GM03348 (cell line): ENCODE measurements around the gene CHEK1.
A peak's percentile ranks its signal among the peaks of the same experiment; 100 is the strongest.

ENCODE experiments used
- DNase-seq: peaks from one replicate; pipeline ENCODE4 v3.0.0; 2012; ENCODE audit warnings: low spot score

CHEK1 gene

GRCh38 chr11:125626288-125626950 is 1.5 kb downstream of the CHEK1 start:
- no peak for DNase-seq

GRCh38 chr11:125627236-125627910 is 2.4 kb downstream of the CHEK1 start:
- DNase-seq: no peak

- no peak for DNase-seq
Observed at GRCh38 chr11:125637840-125638239, 12.9 kb downstream of the CHEK1 start.

GRCh38 chr11:125638315-125638714 is 13.4 kb downstream of the CHEK1 start:
- DNase-seq: no peak

GRCh38 chr11:125645871-125646270 is 20.9 kb downstream of the CHEK1 start:
- no peak for DNase-seq

GRCh38 chr11:125649465-125650166 is 24.7 kb downstream of the CHEK1 start:
- no peak for DNase-seq

GRCh38 chr11:125662689-125663088 is 37.7 kb downstream of the CHEK1 start:
- DNase-seq: no peak

- DNase-seq: no peak
Observed at GRCh38 chr11:125663910-125664309, 38.9 kb downstream of the CHEK1 start.

- no peak for DNase-seq
Observed at GRCh38 chr11:125667151-125667550, 42.2 kb downstream of the CHEK1 start.

- DNase-seq: no peak
Observed at GRCh38 chr11:125670172-125670571, 45.2 kb downstream of the CHEK1 start.

- DNase-seq: no peak
Observed at GRCh38 chr11:125671561-125671960, 46.6 kb downstream of the CHEK1 start.

- no peak for DNase-seq
Observed at GRCh38 chr11:125674210-125674609, 49.2 kb downstream of the CHEK1 start.

- DNase-seq: no peak
Observed at GRCh38 chr11:125675196-125675595, 50.2 kb downstream of the CHEK1 start.

- peak; percentile 32 for DNase-seq
Observed at GRCh38 chr11:125679397-125679796, 54.4 kb downstream of the CHEK1 start.

- no peak for DNase-seq
Observed at GRCh38 chr11:125679837-125680236, 54.9 kb downstream of the CHEK1 start.

GRCh38 chr11:125680747-125681146 is 55.8 kb downstream of the CHEK1 start, which contains the start of gene ACRV1:
ACRV1 (minus strand) TSS chr11:125680847; CDS start chr11:125680780, 67 bp downstream.
- no peak for DNase-seq

- DNase-seq: no peak
Observed at GRCh38 chr11:125685228-125685627, 60.3 kb downstream of the CHEK1 start.

GRCh38 chr11:125688066-125688465 is 63.1 kb downstream of the CHEK1 start:
- no peak for DNase-seq

- no peak for DNase-seq
Observed at GRCh38 chr11:125688632-125689031, 63.7 kb downstream of the CHEK1 start.

GRCh38 chr11:125689274-125689859 is 64.4 kb downstream of the CHEK1 start:
- no peak for DNase-seq

- DNase-seq: no peak
Observed at GRCh38 chr11:125690006-125690405, 65.0 kb downstream of the CHEK1 start.

- no peak for DNase-seq
Observed at GRCh38 chr11:125692887-125693286, 67.9 kb downstream of the CHEK1 start.

GRCh38 chr11:125694951-125695350 is 70.0 kb downstream of the CHEK1 start:
- DNase-seq: no peak
